NCI-H2171 (cell line): ENCODE measurements around the gene PTOV1.

ENCODE experiments used
- DNase-seq: peaks from one replicate; lab custom pipeline; 2025; lab: John Stamatoyannopoulos, UW

The PTOV1 gene

DNA sequence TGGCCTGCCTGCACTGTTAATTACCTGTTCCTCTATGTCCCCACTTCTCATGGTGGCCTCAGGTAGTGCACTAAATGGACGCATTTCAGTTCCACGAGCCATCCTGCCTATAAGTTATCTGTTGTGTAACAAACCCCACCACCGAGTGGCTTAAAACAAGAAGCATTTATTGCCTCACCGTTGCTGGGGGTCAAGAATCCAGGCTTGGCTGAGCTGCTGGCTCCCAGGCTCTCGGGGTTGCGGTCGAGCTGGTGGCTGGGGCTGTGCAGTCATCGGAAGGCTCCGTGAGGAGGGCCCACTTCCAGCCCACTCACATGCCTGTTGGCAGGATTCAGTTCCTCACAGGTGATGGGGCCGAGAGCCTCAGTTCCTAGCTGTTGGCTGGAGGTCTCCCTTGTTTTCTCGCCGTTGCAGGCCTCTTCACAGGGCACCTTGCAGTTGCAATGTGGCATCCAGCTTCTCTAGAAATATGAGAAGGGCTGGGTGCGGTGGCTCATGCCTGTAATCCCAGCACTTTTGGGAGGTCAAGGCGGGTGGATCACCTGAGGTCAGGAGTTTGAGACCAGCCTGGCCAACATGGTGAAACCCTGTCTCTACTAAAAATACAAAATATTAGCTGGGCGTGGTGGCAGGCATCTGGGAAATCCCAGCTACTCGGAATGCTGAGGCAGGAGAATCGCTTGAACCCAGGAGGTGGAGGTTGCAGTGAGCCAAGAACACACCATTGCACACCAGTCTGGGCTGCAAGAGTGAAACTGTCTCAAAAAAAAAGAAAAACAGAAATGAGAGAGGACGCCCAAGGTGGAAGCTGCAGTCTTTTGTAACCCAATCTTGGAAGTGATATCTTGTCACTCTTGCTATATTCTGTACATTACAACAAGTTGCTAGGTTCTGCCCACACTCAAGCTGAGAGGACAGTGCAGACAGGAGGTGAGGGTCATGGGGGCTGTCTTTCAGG is 6.5 kb upstream of the PTOV1 start:
- no peak for DNase-seq

DNA sequence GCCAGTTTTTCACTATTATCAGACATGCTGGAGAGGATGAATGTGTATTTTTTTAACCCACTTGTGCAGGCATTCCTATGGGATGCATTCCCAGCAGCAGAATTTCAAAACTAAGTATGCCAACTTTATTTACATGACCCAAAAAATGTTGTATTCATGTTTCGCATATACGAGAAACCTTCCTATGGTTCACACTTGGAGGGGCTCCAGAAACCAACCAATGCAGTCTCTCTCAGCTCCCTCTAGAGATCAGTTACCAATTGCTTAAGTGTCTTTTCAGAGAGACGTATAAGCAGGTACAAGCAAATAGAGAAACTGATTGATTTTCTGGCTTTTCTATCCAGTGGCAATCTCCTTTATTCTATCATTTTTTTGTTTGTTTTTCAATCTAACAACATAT is 5.5 kb upstream of the PTOV1 start:
- DNase-seq = no peak

DNA sequence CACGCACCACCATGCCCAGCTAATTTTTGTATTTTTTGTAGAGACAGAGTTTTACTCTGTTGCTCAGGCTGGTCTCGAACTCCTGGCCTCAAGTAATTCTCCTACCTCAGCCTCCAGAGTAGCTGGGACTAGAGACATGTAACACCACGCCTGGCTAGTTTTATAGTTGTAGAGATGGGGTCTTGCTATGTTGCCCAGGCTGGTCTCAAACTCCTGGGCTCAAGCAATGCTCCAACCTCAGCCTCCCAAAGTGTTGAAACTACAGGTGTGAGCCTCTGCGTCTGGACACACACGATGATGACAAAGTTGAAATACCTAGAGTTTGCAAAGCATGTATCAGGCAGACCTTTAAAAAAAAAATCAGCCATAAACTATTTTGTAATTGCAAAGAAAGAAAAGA is 4.6 kb upstream of the PTOV1 start:
- no peak for DNase-seq

DNA sequence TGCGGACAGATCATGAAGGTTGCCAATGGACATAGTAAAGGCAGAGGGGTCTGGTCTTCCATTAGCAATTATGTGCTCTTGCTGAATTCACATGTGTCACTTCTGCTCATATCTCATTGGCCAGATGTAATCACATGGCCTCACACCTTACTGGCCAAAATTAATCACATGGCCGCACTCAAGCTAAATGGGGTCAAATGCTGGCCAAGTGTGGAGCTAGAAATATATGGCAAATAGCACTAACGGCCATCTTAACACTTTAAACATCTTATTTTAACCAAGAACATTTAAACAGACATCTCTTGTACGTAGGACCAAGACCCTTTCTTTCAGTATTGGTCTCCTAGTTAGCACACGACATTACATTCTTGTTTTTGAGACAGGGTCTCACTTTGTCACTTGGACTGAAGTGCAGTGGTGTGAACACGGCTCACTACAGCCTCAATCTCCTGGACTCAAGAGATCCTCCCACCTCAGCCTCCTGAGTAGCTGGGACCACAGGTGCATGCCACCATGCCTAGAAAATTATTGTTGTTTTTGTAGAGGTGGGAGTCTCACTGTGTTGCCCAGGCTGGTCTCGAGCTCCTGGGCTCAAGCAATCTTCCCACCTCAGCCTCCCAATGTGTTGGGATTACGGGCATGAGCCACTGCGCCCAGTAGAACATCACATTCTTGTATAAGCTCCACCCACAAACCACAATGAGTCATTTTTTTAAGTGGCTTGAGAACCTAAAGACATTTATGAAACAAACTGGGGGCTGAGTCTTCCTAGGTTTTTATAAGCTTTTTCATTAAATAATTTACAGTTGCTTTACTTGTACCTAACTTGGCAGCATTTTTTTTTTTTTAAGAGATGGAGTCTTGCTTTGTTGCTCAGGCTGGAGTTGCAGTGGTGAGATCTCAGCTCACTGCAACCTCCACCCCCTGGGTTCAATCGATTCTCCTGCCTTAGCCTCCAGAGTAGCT is 2.9 kb upstream of the PTOV1 start:
- DNase-seq = no peak

DNA sequence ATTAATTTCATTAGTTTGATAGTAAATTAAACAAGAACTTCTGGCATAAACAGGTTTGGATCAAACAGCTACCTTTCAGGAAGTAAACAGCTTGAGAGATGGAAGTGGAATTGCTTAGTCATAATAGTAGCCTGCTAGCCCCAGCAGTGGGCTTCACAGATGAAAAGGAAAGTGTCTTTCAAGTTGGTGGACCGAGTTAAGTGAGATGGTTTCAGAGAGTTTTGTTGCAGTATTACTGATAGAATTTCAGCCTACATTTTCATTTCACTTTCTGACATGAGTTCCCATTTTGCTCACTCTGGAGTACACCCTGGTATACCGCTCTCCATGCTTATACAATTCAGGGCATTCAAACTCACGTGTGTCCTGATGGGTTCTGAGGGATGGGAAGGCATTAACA is 2.0 kb upstream of the PTOV1 start:
- no peak for DNase-seq

DNA sequence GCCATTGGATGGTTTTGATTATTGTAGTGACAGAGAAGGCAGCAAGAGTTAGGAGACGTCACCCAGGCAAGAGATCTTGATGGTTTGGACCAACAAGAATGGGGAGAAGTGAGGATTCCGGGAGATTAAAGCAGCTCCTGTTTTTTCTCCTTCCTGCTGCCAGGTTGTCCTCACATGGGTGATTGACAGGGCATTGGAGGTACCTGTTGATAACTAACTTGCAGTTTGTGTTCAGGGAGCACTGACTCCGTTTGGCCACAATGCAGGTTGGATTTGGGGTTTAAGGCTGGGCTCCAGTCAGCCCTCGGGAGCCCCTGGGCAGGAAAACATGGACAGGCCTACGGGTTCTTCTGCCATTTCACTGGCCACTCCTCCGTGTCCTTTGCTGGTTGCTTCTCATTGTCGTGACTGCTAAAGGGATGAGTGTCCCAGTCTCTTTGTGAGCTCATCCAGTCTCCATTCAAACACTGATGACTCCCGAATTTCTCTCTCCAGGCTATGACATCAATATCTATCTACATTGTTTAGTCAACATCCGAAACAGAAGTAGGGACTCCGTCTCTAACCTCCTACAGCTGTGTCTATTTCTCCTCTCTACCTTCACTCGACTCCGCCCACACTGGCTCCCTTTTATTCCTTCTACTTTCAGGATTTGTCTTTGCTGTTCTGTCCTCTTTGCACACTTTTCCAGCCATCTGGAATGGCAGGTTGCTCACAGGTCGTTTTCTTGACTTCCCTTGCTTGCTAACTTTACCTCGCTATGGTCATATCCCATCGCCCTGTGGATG is 1.3 kb upstream of the PTOV1 start:
- no peak for DNase-seq

DNA sequence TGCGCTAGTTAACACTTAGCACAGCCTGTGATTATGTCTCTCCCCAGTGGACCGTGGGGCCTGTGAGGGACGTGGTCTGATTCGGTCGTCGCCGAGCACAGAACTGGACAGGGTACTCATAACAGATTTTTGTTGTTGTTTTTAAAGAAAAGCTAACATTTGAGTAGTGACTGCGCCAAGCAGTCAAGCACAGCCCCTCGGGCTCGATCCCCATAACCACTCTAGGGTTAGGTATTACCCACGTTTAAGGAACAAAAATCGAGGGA is 805 bp upstream of the PTOV1 start:
- DNase-seq = no peak

DNA sequence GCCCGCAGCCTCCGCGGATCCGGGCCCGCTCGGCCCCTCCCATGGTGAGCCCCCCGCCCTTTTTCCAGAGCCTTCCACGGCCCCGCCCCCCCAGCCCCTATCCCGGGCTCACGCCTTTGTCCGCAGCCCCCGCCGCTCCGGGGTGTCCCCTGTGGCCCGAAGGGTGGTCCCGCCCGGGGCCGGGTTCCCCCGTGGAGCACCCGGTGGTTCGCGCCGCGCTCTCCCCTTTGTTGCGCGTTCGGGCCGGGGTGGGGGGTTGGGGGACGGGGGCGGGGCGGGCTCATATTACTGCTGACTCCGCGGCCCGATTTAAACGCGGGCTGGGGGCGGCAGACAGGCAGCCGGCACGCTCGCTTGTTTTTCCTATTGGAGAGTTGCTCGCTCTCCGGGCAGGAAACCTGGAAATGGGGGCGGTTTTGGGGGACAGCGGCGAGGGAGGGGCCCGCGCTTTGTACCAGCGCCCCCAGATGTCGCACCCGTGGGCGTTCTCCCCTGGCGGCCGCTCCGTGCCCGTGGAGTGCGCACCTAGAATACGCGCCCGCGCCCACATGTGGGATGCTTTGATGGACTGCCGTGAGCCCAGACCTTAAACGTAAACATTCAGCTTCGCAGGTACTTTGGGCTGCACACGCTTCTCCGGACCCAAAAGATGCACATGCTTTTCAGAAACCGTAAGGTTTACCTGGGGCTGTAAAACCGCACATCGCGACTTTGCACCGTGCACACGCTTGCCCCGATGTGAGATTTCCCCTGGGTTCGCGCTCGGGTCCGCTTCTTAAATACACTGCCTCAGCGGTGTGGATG is 699 bp downstream of the PTOV1 start:
- peak; percentile 71 for DNase-seq

DNA sequence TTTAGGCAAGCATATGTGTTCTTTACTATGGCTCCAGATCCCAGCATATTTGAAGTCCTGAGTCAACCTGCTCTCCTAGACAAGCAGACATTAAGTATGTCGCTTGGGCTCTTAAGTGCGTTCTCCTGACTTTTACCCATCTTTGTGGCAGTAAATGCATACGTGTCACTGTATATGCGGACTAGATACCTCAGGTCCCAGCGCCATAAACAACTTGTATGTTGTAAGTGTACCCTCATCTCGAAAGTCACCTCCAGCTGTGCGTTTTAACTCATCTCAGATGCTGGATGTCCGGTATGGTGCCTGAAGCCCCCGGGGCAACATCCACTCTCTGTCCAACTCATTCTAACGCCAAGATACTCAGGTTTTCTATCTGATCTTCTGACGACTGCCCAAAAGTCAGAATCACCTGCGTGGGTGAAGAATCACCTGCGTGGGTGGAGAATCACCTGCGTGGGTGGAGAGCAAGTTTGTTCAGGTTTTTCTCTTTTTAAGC is 1.7 kb downstream of the PTOV1 start:
- no peak for DNase-seq

DNA sequence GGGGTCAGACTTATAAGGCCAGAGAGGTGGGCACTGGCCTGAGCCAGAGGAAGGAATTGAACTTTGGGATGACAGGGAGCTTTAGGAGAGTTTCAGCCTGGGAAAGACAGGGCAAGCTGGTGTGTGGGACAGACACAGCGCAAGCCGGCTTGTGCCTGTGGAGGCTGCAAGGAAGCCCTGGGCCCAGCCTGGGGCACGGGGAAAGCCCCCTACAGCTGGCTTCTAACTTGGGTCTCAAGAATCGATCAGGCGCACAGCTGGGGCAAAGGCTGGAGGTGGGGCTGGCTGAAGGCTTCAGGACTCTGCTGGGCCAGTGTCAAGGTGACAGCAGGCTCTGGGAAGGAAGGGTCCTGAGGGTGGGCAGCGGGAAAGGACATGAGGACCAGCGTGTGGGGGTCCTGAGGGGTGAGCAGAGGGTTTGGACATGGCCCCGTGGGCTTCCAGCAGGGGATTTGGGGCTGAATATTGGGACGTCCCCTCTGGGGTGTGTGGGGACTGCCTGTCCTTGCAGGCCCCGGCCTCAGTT is 3.0 kb downstream of the PTOV1 start:
- DNase-seq = no peak

DNA sequence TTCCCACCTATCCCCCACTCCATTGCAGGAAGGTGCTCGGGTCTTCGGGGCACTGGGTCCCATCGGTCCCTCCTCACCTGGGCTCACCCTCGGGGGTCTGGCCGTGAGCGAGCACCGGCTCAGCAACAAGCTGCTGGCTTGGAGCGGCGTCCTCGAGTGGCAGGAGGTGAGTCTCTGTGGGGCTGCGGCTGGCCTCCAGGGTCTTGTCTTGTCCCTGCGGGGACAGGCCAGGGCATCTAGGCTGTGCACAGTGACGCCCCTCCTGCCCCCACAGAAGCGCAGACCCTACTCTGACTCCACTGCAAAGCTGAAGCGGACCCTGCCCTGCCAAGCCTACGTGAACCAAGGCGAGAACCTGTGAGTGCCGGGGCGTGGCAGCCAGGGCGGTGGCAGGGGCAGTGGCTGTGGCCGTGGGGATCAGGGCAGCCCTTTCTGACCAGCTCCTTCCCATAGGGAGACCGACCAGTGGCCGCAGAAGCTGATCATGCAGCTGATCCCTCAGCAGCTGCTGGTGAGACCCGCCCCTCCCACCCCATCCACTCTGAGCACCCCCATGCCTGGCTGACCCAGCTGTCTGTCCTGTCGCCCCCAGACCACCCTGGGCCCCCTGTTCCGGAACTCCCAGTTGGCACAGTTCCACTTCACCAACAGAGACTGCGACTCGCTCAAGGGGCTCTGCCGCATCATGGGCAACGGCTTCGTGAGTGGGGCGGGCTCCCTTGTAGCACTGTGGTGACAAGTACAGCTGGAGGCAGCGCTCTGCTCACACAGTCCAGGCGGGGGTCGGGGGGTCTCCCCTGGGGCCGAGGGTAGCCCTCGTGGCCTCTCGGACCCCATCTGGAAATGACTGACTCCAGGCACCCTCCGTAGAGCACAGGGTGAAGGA is 3.7 kb downstream of the PTOV1 start:
- no peak for DNase-seq

DNA sequence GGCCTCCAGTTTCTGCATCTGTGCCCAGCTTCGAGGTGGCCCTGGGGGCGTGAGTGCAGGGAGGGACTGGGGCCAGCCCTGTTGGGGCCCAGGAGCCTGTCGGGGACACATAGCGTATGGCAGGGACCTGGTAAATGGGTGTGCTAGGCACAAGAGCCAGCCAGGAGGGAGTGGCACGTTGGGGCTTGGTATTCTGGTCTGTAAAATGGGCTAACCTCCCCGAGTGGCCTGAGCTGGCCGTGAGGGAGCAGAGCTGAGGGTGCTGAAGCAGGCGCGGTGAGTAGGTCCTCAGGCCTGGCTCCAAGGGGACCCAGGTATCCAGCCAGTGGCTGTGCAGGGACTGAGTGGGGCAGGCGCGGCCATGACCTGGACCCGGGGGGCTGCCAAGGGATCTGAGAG is 4.3 kb downstream of the PTOV1 start:
- DNase-seq = no peak

DNA sequence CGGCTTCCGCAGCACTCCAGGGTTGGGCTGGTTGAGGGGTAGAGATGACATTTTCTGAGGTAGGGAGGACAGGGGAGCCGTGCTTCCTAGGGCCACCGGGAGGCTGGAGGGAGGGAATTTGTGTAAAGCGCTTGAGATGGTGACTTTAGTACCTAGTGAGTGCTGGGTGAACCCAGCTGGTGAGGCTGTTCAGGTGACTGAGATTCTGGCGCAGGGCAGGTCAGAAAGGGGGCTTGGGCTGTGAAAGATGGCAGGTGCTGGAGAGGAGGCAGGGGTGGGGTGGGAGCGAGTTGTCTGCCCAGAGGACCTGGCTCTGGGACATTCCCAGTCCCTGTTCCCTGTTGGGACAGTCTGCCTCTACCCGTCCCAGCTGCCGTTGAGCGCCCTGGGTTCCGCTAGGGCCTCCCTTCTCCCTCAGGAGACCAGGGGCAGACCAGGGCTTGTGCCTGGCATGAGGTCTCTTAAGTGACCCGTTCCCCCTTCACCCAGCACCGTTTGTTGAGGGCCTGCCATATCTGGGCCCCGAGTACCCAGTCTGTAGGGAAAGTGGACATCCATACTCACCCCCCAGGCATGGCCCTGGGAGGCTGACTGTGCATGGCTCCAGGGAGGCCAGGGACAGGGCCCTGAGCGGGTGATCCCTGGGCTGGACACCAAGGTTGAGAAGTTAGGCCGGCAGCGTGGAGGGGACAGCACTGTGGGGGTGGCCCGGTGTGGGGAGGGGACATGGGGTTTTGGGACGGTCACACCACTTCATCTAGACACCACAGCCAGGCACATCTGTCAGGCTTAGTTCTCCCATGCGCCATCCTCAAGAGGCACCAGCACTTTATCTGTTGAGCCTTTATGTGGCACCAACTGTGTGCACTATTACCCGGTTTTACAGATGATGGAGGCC is 5.0 kb downstream of the PTOV1 start:
- no peak for DNase-seq

DNA sequence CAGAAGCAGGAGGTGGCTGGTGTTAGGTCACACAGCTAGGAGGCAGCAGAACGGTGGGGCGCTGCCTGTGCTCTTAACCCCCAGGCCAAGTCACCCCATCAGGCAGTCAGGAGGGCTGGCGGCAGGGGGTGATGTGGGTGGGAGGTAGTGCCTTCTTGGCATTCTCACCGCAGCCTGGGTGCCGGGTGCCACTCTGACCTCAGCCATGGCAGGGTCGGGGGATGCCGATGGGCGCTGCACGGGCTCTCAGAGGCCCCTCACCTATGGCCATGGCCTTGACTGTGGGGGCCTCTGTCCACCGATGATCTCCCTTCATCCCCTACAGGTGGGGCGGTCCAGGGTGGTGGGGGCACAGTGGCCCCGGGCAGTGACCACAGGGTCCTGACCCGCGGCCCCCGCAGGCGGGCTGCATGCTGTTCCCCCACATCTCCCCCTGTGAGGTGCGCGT is 5.6 kb downstream of the PTOV1 start:
- no peak for DNase-seq

DNA sequence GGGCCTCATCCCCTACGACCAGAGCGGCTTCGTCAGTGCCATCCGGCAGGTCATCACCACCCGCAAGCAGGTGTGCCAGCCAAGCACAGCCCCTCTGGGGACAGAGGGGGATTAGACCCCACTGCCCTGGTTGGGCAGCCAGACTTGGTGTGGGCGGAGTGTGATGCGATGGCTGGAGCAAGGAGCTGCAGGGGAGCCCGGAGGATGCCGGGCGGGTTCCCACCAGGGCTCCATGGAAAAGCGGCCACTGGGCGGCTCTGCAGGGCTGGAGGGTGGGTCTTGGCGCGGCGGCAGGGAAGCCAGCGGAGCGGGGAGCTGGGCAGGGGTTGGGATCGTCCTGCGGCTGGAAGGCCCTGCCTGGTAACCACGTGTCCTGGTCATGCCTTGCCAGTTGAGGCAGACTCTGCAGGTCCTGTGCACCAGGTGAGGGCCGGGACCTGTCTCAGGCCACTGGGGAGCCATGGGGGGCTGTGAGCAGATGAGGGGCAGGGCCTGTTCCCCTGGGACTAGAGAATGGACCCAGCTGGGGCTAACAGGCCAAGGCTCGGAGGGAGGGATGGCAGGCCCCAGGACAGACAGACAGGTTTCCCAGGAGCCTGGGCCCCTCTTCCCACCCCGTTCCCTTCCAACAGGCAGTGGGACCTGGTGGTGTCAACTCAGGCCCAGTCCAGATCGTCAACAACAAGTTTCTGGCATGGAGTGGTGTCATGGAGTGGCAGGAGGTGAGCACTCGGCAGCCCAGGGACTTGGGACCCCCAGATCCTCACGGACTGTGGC is 6.3 kb downstream of the PTOV1 start:
- DNase-seq = no peak

DNA sequence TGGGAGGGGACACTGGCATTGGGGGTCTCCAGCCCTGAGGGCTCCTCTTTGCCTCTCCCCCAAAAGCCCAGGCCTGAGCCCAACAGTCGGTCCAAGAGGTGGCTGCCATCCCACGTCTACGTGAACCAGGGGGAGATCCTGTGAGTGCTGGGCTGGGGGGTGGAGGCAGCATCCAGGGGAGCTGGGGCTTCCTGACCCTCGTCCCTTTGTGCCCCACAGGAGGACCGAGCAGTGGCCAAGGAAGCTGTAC is 6.8 kb downstream of the PTOV1 start:
- DNase-seq = no peak

DNA sequence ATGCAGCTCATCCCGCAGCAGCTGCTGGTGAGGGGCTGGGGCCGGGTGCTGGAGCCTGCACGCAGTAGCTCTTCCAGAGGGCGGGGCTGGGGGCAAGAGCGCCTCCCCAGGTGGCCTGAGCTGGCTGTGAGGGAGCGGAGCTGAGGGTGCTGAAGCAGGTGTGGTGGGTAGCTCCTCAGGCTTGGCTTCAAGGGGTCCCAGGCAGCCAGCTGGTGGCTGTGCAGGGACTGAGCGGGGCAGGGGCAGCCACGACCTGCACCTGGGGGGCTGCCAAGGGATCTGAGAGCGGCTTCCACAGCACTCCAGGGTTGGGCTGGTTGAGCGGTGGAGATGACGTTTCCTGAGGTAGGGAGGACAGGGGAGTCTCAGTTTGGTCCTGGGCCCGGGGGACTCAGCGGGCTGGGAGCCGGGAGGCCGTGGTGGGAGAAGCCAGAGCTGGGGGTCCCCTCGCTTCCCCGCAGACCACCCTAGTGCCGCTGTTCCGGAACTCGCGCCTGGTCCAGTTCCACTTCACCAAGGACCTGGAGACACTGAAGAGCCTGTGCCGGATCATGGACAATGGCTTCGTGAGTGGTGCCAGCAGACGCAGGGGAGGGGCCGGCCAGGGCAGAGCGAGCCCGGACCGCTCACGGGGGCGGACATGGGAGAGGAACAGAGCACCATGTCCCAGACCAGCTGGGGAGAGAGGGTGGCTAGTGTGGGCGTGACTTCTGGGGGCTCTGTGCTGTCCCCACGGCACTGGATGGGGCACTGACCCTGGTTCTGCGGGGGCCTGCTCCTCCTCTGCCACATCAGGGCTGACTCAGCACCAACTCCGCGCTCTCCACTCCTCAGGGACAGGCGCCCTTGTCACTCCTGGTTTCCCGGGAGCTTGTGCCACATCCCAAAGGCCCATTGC is 7.4 kb downstream of the PTOV1 start:
- DNase-seq = no peak
